A673 (cell line): ENCODE measurements around the gene SDK1. TPM values are rescaled to one million over a fixed set of nuclear protein-coding genes. Genes with fewer than 3 reads are reported as not detected.

Source experiments
- BruUV-seq: library from RNA; stranded (reverse); fragments of 400-500 nt; replicated peaks from 2 replicates; lab custom pipeline; 2021; lab: Mats Ljungman, UMichigan
- CTCF ChIA-PET: fragments of 300-600 bp; sonication (Branson Sonifier 250); formaldehyde crosslinking; loops from one replicate; lab custom pipeline; 2022; ENCODE audit warnings: antibody characterized with exemption; lab: Charles Lee
- POLR2A ChIA-PET: fragments of 300-600 bp; sonication (Branson Sonifier 250); formaldehyde crosslinking; loops from one replicate; lab custom pipeline; 2022; ENCODE audit warnings: antibody characterized with exemption; ENCODE audit not compliant: low non-redundant PET; lab: Charles Lee
- DNase-seq: peaks from one replicate; pipeline ENCODE4 v3.0.0-alpha.2; 2015; ENCODE audit warnings: low spot score
- H3K27ac ChIP-seq: fragments of 200-600 bp; sonication (generic); 2 replicates; pipeline ENCODE4 v1.5.1; 2016; ENCODE audit warnings: mixed run types, low read depth, mild to moderate bottlenecking, mixed read lengths, antibody characterized with exemption, low read length; ENCODE audit not compliant: poor library complexity, severe bottlenecking
- H3K27me3 ChIP-seq: fragments of 200-600 bp; sonication (generic); replicated peaks from 2 replicates; pipeline ENCODE4 v1.6.1; 2017; ENCODE audit warnings: mixed run types, low read depth, mild to moderate bottlenecking, mixed read lengths, antibody characterized with exemption, low read length; ENCODE audit not compliant: insufficient read depth, poor library complexity
- H3K36me3 ChIP-seq: fragments of 200-600 bp; sonication (generic); 2 replicates; pipeline ENCODE4 v1.6.1; 2016; ENCODE audit warnings: mixed run types, mild to moderate bottlenecking, mixed read lengths, antibody characterized with exemption, low read length; ENCODE audit not compliant: insufficient read depth, poor library complexity, severe bottlenecking
- H3K4me1 ChIP-seq: fragments of 200-600 bp; sonication (generic); 2 replicates; pipeline ENCODE4 v1.6.1; 2017; ENCODE audit warnings: mixed run types, mild to moderate bottlenecking, mixed read lengths, antibody characterized with exemption, low read length; ENCODE audit not compliant: insufficient read depth, poor library complexity, severe bottlenecking
- H3K4me3 ChIP-seq: fragments of 200-600 bp; sonication (generic); 2 replicates; pipeline ENCODE4 v1.5.1; 2016; ENCODE audit warnings: low read depth, mixed run types, mild to moderate bottlenecking, mixed read lengths, low read length; ENCODE audit not compliant: poor library complexity, severe bottlenecking
- H3K9me3 ChIP-seq: fragments of 200-600 bp; sonication (generic); 2 replicates; pipeline ENCODE4 v1.6.1; 2016; ENCODE audit warnings: mixed run types, low read depth, mild to moderate bottlenecking, mixed read lengths, antibody characterized with exemption, low read length; ENCODE audit not compliant: poor library complexity, severe bottlenecking
- EZH2 ChIP-seq: fragments of 200-600 bp; sonication (generic); IDR thresholded peaks from 2 replicates; pipeline ENCODE4 v1.6.1; 2017; ENCODE audit warnings: borderline replicate concordance, low read depth, mild to moderate bottlenecking, mixed read lengths, antibody characterized with exemption, low read length; ENCODE audit not compliant: poor library complexity, severe bottlenecking
- intact Hi-C: fragments of 100-400 bp; cut with micrococcal nuclease; formaldehyde crosslinking; loops from one replicate; pipeline ENCODE4 v1.10.0; 2022; ENCODE audit not compliant: unreplicated experiment
- total RNA-seq: library from RNA; stranded (reverse); gene quantifications from 2 replicates; pipeline ENCODE4 v1.2.3, GENCODE V29; 2021
- TF ChIP-seq, protein P1 (sequence below): fragments of 300-800, 200-600 bp; sonication (generic); conservative IDR thresholded peaks from 2 replicates; pipeline ENCODE4 v1.5.1; 2017; ENCODE audit warnings: low read depth, mild to moderate bottlenecking, antibody characterized with exemption, low read length, moderate library complexity, mixed read lengths

Gene SDK1
- total RNA-seq, 1 experiment from 2014 or later = 14.7 TPM

DNA sequence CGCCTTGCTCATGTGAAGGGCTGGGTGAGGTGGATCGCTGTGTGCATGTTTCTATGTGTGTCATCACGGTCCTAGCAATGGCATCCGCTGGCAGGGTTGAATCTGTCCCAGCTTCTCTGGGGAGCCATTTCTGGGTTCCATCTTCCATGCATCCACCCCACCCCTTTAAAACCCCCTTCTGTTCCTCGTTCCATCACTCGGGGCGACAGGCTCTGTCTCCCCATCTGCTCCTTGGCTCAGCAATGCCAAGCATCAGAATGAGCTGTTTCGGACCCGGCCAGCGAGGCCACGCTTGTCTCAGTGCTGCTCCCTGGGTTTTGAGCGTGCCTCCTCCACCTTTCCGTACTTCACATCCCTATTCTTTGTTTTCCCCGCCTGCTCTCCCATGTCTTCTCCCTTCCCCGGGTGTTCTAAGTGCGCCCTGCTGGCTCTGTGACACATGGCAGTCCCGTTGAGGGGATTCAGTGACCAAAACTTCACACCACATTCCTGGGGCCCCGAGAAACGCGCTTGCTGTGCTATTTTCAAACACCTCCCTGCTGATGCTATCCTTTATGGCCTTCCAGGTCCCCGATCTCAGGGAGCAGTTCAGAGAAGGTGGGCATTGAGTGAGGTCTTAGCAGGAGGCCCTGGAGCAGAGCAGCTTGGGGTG, 827.0 kb downstream of the SDK1 start:
- POLR2A ChIA-PET = no interaction called here
- no peak for DNase-seq
- H3K4me1 ChIP-seq = no peaks in the 10 kb centered on the region
- H3K4me3 ChIP-seq = no peak overlapping the region
- BruUV-seq = no TSS peak
- H3K27ac ChIP-seq = no peak overlapping the region
- CTCF ChIA-PET = no interaction called here
- no peaks in the 10 kb centered on the region for H3K27me3 ChIP-seq
- H3K36me3 ChIP-seq = no peaks in the 10 kb centered on the region
- no peaks in the 10 kb centered on the region for H3K9me3 ChIP-seq
- TF ChIP-seq, protein P1, sequence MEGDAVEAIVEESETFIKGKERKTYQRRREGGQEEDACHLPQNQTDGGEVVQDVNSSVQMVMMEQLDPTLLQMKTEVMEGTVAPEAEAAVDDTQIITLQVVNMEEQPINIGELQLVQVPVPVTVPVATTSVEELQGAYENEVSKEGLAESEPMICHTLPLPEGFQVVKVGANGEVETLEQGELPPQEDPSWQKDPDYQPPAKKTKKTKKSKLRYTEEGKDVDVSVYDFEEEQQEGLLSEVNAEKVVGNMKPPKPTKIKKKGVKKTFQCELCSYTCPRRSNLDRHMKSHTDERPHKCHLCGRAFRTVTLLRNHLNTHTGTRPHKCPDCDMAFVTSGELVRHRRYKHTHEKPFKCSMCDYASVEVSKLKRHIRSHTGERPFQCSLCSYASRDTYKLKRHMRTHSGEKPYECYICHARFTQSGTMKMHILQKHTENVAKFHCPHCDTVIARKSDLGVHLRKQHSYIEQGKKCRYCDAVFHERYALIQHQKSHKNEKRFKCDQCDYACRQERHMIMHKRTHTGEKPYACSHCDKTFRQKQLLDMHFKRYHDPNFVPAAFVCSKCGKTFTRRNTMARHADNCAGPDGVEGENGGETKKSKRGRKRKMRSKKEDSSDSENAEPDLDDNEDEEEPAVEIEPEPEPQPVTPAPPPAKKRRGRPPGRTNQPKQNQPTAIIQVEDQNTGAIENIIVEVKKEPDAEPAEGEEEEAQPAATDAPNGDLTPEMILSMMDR = no peak
- no peak for TF ChIP-seq EZH2
- intact Hi-C loops = no loop called here

DNA sequence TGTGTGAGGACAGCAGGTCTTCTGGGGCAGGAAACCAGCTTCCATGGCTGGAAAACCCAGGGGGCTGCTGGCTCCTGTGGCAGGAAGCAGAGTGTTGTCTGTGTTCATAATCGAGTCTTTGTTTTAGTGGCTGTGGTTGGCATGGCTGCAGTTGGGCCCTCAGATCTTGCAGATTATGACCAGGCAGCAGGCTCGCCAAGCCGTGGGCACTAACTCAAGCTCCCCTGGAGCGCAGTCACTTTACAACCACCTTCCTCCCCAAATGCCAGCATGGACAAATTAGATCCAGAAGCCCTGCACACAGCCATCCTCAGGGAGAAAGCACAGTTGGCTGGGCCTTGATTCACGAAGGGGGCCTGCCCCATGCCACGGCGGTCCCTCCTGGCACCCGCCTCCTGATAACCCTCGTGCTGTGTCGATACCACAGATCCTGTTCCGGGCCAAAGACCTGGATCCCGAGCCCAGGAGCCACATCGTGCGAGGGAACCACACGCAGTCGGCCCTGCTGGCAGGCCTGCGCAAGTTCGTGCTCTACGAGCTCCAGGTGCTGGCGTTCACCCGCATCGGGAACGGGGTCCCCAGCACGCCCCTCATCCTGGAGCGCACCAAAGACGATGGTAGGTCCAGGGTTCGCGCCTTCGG, 828.5 kb downstream of the SDK1 start:
- no peaks in the 10 kb centered on the region for H3K27me3 ChIP-seq
- BruUV-seq = no TSS peak
- no peak for TF ChIP-seq EZH2
- TF ChIP-seq, protein P1 = no peak
- no peak overlapping the region for H3K27ac ChIP-seq
- H3K4me1 ChIP-seq = no peaks in the 10 kb centered on the region
- H3K4me3 ChIP-seq = no peak overlapping the region
- DNase-seq = no peak
- H3K9me3 ChIP-seq = no peaks in the 10 kb centered on the region
- CTCF ChIA-PET = no interaction called here
- no peaks in the 10 kb centered on the region for H3K36me3 ChIP-seq
- POLR2A ChIA-PET = no interaction called here
- intact Hi-C loops = no loop called here

DNA sequence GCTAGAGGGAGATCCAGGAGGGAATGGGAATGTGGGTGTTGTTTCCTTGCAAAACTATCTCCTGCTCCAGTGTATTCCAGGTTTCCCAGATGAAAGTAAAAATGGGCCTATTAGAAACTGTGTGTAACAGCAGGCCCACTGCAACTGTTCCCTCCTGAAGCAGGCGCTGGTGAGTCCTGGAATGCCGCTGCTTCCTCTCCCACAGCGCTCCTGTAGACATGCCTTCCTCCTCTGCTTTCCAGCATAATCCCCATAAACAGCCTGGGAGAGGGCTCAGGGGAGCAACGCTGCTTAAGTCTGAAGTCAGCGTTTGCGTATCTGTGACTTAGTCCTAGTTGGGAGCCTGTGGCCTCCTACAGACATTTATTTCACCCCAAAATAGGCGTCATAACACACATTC, 830.0 kb downstream of the SDK1 start:
- POLR2A ChIA-PET = no interaction called here

More for the DNA sequence above, 830.0 kb downstream of the SDK1 start:
- Histone ChIP-seq H3K27ac (no peak overlapping the region), H3K4me3 (no peak overlapping the region), H3K27me3 (no peaks in the 10 kb centered on the region), H3K9me3 (no peaks in the 10 kb centered on the region), H3K36me3 (no peaks in the 10 kb centered on the region), H3K4me1 (no peaks in the 10 kb centered on the region)
- CTCF ChIA-PET = no interaction called here
- intact Hi-C loops = no loop called here
- DNase-seq = no peak
- no peak for TF ChIP-seq EZH2
- TF ChIP-seq, protein P1 = no peak
- no TSS peak for BruUV-seq
